HG03095 (cell line): ENCODE results near the gene CFAP97D1.

Experiments
- ATAC-seq: cut with Tn5 transposase; IDR thresholded peaks from one replicate; pipeline ENCODE4 v1.9.1; 2021; ENCODE audit warnings: moderate library complexity; ENCODE audit not compliant: unreplicated experiment

Gene CFAP97D1

DNA sequence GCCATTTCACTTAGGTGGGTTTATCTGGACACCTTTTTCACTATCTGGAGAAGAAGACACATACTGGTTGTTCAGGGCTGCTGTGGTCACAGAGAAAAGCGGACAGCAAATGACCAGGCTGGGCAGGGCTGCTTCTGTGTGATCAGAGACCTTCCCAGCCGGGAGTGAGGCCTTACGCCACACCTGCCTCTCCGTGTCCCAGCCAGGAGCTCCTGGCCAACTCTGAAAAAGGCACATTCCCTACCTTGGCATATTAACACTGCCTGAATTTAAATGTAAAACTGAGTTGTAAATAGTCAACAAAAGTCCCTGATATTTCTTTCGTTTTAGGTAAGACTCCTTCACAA lies 12.5 kb upstream of the CFAP97D1 start:
- ATAC-seq: no peak

DNA sequence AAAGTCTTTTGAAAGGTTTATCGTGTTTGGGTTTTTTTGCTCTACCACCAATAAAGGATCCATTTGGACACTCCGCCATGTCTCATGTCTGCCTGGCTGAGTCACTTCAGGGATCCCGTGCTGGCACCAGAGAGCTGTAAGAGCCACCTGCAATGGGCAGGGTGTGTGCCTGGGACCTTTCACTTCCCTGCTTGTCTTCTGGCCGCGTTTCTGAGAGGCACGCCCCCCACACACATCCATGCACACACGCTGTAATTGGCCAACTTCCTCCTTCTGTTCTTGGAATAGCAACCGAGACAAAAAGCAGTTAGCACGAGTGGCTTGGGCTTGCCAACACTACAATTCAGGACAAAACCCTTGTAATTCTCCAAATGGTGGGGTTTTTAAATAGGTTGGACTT lies 11.9 kb upstream of the CFAP97D1 start:
- ATAC-seq: no peak

DNA sequence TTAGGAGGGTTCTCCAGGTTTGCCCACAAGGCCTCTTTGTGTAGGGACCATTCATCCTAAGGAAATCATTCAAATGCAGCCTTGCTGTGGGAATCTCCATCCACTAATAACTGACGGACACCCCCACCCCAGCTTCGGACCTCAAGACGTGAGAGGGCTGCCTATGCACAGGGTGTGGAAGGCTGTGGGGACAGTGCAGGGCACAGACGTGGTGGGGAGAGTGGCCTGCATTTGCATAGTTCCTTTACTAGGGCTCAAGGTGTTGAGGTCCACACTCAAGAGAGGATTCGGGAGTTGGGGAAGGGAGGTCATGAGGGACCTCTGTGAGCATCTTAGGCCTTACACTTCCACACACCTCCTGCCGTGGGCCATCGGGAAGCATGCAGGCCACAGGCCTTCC lies 11.3 kb upstream of the CFAP97D1 start:
- ATAC-seq: no peak

DNA sequence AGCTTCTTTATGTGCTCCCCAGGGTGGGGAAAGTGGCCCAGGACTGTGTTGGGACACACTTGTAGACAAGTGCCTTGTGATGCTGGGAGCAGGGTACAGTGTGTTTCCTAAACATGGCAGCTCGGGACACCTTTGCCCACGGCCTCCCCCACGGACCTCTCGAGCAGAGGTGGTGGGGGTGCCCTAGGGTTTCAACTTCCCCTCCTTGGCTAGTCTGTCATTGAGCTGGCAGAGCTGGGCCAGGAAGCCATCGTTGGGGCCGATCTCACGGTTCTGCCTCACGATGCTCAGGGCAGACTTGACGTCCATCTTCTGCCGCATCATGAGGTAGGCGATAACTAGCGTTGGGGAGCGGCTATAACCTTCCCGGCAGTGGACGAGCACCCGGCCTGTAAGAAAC lies 10.8 kb upstream of the CFAP97D1 start:
- no peak for ATAC-seq

DNA sequence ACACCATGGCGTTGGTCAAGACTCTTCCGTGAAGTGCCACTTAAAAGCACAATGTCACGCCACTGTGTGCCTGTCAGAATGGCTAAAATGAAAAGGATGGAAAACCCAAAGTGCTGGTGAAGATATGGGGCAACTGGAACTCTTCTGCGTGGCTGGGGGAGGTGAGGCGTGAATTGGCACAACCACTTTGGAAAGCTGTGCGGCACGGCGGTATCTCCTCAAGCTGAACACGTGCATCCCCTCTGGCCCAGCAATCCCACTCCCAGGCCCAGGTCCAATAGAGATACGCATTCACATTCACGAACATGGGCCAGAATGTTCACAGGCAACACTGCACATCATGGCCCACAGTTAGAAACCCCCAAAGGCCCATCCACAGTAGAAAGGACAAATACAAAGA lies 10.4 kb upstream of the CFAP97D1 start:
- no peak for ATAC-seq

DNA sequence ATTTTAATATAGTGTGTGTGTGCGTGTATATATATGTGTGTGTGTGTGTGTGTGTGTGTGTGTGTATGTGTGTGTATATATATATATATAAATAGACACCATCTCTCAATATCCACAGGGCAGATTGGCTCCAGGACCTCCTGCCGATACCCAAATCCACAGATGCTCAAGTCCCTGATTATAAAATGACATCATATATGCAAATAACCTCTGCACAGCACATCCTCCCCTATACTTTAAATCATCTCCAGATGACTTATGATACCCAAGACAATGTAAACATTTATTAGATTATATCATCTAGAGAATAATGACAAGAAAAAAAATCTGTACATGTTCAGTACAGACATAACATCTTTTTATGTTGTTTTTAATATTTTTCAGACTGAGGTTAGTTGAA lies 9.3 kb upstream of the CFAP97D1 start:
- no peak for ATAC-seq

DNA sequence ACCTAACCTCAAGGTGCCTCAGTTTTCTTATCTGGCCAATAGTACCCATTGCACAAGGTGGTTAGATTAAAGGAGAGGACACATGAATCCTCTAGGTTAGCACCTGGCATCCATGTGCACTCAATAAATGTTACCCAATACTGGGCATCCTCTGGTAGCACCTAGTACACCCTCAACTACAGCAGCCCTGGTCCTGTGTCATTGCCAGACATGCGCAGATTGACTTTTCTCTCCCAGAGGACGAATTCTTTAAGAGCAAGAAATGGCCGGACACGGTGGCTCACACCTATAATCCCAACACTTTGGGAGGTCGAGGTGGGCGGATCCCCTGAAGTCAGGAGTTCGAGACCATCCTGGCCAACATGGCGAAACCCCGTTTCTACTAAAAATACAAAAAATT lies 8.8 kb upstream of the CFAP97D1 start:
- ATAC-seq: no peak

DNA sequence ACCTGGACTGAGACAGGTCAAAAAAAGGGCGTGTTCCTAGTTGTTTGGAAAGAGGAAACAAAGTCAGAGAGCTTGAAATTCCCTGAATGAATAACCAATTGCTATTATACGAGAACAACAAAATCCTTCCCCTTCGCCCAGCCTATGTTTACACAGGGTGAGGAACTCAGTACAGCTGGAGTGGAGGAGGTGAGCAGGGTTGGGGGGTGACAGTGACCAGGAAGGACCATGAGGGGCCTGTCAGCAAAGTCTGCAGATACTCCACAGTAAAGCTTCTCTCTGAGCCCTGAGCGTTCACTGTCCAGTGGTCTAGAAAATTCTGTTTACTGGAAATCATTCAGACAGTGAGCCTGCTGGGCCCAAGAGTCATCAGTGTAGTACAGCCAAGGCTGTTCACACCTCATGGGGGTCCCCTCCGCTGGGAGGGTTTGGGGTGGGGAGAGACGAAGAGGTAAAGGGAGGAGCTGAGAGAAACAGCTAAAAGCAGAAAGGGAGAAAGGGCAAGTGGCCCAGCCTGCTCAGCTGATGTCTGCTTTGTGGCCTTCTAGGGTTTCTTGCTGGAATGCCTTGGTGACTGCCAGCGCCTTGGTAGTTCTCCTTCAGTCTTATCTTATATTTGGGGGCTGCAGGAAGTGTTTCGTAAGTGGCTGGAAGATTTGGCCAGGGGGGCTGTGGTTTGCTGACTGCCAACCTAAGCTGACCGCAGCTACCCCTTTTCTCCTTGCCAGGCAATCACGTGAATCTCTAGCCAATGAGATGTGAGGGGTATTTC lies 7.2 kb upstream of the CFAP97D1 start:
- ATAC-seq: no peak

DNA sequence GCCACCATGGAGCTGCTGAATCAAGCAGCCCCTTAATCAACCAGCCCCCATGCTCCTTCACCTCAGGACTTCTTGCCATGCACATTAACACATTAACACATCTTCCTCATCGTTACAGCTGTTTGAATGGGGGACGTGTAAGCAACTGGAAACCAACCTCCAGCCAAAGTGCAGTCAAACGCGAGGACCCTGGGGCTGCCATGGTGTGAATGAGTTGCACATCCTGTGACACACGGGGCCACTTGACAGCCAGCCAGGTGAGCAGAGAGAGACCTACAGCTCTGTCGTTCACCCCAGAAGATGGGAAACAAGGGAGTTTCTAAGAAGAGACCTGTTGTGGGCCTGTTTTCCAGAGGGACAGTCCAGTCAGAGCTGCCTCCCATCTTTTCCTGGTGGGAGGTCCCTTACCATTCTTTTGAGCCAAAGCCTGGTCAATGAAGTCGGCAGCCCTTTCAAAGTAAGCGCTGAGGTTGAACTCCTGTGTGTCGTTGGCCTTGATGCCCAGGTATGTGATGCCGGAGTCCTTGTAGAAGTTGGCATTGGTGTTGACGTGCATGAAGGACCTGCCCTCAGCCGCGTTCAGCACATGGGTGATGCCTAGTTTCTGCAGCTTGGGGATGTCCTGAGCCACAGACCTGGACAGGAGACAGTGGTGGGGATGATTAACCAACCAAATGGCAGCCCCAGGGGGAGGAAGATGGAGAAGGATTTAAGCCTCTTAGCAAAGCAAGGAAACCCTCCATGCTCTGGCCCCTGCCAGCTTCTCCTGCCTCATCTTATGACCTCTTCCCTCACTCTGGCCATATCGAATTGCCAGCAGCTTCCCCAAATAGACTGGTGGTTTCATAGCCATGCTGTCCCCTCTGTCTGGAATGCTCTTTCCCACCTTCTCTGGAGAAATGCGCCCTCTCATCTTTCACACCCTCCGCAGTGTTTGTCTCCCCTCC lies 5.7 kb upstream of the CFAP97D1 start:
- ATAC-seq: no peak

DNA sequence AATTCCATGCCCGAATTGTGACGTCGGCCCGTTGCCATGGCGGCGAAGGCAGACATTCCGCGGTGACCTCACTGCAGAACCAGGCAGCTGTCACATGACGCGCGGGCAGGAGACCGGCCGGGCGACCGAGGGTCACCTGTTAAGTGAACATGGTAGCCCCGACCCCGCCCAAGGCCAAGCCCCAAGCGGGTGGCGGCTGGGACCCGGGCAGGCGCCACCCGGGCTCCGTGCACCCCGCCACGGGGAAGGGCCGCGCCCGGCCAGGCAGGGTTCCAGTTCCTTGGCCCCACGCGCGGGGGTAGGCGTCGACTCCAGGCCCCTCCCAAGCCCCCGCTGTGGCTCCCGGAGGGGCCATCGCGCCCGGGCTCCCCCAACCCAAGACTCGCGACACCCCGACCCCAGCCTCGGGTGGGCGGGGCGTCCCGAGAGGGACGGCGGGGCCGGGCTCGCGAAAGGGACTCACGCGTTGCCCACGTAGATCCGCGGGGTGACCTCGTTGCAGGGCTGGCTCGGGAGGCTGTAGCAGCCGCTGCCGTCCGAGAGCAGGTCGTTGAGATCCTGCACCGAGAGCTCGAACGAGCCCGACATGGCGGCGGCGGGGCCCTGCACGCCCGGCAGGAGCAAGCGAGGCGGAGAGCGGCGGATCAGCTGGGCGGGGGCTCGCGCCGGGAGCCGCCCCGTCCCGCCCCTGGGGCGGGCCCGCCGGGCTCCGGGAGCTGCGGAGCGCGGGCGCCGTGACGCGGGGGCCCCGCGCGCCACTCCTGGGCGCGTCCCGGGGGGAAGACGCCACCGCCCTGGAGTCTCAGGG lies 1.7 kb upstream of the CFAP97D1 start, which contains the start of gene DUSP3:
Gene DUSP3 (minus strand): TSS at position 641 of the 808 bp plus-strand sequence. CDS start 53 bp downstream, at position 588.
- ATAC-seq: peak; percentile 86

DNA sequence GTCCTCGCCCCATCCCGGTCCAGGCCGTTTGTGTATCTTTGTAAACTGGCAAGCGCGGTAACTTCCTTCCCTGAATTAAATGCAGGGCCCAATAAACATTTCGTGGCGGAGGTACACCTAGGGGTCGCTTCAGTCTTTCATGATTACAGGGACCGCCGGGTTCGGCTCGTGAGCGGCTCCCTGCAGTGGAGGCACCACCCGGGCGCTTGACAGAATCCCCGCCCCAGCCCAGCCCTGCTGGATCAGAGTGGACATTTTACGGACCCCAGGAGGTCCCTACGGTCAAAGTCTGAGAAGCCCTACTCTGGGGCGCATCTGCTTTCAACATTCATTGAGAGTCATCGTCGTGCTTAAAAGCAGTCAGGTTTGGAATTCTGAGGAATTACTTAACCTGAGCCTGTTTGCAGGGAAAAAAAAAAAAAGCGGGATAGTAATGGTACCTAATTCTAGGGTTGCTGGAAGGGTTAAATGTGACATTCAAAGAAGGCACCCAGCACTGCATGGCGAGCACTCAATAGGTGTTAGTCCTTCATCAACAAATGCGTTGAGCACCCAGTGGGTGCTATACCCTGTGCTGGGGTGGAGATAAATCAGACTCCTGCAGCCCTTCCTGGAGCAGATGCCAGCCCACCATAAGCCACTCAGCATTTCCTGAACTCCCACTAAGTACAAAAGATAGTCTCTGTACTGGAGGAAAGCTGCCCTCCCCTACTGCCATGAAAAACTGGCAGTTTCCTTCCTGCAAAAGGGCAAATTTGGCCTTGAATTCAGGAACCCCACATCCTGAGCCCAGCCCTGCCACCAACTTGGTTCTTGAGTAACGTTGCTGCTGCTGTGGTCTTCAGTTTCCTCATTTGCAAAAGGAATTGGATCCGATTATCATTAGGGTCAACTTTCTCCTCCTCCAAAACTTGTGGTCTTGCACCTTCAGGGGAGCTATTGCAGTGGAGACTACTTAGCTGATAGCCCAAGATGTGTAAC lies 800 bp upstream of the CFAP97D1 start:
- ATAC-seq: no peak

DNA sequence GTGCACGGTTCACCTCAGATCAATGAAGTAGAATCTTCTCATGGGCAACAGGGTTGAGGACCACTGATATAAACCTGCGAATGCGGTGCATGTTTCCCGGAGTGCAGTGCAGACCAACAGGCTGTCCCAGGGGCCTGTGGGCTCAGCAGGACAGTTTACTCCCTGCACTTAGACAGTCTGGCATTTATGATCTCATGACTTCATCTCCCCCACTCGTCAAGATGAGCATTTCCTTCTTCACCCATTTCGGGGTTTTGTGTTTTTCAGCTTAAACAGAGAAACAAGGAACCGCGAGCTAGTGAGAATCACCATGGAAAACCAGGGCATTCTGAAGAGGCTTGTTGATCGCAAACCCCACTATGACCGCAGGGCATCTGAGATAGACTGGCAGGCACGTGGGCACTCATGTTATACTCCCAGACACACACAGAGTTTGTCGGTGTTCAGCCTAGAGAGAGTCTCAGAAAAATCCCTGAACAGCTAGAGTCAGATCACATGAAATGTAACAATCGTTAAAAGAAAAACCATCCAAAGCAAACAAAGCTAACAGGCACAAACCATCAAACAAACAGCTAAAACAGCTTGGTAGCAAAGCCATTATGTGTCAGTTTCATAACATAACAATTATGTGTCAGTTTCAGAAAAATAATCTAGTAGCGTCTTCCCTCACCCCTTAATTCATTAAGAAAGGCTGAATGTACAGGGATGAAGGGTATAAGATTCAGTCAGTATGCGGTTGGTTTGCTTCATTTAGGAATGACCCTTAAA lies 2.9 kb downstream of the CFAP97D1 start:
- no peak for ATAC-seq

DNA sequence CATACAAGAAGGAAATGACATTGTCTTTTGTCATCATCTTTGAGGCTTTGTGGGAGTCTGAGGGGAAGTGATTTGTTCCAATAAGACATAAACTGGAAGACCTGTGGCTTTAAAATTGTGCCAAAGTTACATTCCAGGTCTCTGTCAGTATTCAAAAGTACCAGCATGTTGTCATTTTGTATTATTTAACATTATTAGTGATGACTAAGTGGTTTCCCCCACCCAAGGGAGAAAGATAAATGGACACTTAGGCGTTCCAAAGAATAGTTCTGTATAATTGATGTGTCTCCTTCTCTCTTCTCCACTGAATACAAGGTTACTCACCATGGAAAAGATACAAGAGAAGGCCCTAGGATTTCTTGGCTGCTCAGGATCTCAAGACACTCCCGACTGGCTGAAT lies 3.8 kb downstream of the CFAP97D1 start:
- ATAC-seq: no peak

DNA sequence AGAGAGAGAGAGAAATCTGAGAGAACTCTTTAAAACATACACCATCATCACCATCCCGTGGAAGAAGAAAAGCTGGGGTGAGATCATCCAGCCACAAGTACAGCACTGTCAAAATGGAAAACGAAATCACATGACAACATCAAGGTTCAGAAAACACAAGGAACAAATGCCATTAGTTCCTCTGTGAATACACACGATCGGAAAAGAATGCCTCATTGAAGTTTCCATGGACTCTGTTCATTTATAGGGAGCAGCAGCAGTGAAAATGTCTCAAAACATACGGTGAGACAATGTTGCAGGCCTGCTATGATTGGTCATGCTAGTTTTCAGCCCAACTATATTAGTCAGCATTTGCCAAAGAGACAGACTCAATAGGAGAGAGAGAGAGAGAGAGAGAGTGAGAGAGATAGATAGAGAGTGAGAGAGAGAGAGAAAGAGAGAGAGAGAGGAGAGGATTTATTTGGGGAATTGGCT lies 4.4 kb downstream of the CFAP97D1 start:
- ATAC-seq: no peak

DNA sequence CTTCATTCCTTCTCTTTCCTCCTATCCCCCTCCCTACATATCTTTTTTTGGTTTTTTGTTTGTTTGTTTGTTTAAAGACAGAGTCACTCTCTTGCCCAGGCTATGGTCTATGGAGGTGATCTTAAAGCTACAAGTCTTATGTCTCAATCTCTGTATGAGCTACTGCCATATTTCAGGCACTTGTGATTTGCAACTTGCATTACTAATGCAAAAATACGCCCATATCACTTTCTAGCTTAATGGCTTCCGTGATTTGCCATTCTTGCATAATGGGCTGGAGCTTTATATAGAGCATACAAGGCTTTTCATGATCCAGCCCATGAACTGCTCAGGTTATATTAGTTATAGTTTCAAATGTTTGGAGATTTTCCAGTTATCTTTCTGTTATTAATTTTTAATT lies 7.5 kb downstream of the CFAP97D1 start:
- no peak for ATAC-seq

DNA sequence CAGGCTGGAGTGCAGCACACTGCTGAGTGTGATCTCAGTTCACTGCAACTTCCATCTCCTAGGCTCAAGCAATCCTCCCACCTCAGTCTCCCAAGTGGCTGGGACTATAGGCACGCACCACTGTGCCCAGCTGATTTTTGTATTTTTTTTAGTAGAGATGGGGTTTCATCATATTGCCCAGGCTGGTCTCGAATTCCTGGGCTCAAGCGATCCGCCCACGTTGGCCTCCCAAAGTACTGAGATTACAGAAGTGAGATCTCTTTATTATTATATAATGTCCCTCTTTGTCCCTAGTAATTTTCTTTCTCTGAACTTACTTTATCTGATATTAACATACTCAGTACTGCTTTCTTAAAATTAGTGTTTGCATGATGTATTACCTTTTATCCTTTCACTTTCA lies 8.3 kb downstream of the CFAP97D1 start:
- ATAC-seq: no peak

DNA sequence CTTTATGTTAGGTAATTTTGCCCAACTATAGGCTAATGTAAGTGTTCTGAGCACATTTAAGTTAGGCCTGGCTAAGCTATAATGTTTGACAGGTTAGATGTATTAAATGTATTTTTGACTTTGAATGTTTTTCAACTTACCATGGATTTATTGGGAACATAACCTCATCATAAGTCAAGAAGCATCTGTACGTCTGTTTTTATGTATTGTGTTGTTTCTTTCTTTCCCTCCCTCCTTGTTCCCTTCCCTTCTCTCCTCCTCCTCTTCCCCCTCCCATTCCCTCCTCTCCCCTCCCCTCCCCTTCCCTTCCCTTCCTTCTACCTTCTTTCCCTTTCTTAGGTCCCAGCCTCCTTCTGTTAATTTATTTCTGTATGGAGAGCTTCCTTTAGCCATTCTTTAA lies 9.2 kb downstream of the CFAP97D1 start:
- no peak for ATAC-seq

DNA sequence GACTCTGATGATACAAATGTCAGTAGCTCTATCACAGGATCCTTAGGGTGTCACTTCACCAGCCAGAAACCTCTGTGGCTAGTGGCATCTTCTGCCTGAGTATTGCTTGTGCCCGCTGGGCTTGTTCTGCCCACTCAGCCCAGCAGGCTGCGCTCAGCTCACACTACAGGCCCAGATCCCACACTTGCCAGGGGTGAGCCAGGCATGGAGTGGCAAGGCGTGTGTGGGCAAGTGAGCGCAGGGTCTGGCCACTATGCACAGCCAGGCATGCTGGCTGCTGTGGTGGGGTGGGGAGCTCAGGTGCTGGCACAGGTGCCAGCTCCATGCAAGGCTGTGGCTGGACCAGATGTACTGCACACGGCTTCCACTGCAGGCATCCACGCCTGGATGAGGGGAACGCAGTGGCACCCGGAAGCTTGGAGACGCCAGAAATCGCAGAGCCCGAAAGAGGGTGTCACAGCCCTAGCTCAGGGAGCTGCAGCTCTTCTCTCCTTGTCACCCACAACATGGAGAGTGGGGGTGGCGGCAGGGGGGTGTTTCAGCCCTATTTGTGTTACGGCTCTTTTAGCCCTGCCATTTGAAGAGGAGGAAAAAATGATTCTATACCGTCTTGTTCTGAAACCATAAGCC lies 10.2 kb downstream of the CFAP97D1 start:
- no peak for ATAC-seq

DNA sequence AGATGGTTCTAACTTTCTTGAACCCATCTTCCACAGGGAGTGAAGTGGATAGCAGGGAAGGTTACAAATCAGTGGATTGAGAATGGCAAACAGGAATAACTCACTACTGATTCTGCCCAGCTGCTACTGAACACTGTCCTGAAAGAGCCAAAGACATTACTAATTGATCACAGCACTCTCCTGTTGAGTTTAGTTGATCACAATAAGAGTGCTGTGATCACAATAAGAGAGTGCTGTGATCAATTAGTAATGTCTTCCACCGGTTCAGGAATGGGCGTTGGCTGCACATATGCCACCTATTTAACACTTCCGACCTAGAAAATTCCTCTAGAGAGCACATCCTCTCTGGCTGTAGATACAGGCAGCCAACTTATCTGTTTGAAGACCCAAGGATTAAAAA lies 11.4 kb downstream of the CFAP97D1 start:
- no peak for ATAC-seq
